HL-60 (cell line): ENCODE measurements around the gene PTGIR.

Source experiments
- GABPA ChIP-seq: IDR thresholded peaks from 2 replicates; pipeline ENCODE4 v1.6.1; 2012; ENCODE audit warnings: low read depth
- POLR2AphosphoS5 ChIP-seq: IDR thresholded peaks from 2 replicates; pipeline ENCODE4 v1.6.1; 2012; ENCODE audit warnings: low read depth
- REST ChIP-seq: IDR thresholded peaks from 2 replicates; pipeline ENCODE4 v1.6.1; 2012; ENCODE audit warnings: low read depth; ENCODE audit not compliant: insufficient replicate concordance
- SPI1 ChIP-seq: IDR thresholded peaks from 2 replicates; pipeline ENCODE4 v1.6.1; 2012; ENCODE audit warnings: low read depth, mild to moderate bottlenecking, borderline replicate concordance
- TF ChIP-seq, protein P1 (sequence below): IDR thresholded peaks from one replicate; pipeline ENCODE4 v1.5.1; 2011; ENCODE audit warnings: low read length, control low read depth, inconsistent platforms; ENCODE audit not compliant: insufficient read depth

DNA sequence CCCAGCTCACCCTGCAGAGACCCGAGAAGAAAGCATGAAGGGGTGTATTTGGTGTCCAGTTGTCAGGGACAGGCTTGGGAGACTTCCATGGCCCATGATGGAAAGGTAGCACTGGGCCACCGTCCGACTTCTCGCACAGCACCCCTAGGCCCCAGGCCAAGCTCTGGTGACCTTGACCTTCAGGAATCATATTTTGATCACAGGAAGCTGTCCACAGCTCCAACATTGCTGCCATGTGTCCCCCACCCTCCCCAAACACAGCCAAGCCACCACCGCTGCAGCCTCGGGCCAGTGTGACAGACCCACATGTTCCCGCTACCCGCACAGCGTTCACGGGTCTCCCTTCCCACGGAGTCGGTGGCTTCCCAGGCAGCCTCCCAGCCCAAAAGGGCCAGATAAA, 842 bp upstream of the PTGIR start:
- TF ChIP-seq, protein P1, sequence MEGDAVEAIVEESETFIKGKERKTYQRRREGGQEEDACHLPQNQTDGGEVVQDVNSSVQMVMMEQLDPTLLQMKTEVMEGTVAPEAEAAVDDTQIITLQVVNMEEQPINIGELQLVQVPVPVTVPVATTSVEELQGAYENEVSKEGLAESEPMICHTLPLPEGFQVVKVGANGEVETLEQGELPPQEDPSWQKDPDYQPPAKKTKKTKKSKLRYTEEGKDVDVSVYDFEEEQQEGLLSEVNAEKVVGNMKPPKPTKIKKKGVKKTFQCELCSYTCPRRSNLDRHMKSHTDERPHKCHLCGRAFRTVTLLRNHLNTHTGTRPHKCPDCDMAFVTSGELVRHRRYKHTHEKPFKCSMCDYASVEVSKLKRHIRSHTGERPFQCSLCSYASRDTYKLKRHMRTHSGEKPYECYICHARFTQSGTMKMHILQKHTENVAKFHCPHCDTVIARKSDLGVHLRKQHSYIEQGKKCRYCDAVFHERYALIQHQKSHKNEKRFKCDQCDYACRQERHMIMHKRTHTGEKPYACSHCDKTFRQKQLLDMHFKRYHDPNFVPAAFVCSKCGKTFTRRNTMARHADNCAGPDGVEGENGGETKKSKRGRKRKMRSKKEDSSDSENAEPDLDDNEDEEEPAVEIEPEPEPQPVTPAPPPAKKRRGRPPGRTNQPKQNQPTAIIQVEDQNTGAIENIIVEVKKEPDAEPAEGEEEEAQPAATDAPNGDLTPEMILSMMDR, result no peak
- no peak for TF ChIP-seq REST
- TF ChIP-seq POLR2AphosphoS5, result no peak
- TF ChIP-seq GABPA, result no peak
- TF ChIP-seq SPI1, result no peak
